ENCODE measurements around the gene LRRC3B. TPM values are rescaled to one million over a fixed set of nuclear protein-coding genes. Genes with fewer than 3 reads are reported as not detected.

Gene LRRC3B
- total RNA-seq, 1 experiment from 2014 or later = not detected

DNA sequence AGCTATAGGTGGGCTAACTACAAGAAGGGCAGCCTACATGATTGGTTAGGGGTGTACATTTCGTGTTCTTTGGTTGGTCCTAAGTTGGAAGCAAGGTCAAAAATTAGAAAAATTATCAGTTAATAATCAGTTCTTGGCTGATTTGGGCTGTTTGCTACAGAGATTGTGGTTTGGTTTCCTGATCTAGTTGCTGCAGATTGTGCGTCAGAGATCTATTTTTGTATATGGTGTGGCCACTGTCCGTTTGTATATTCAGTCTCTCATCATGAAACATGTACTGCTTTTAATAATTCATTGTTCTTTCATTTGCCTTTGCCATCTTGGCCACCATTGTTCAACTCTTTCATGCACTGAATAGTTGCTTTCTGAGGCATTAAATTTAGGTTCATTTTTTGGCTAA, 80.9 kb downstream of the LRRC3B start:
- Histone ChIP-seq H3K9me3 (replicated peaks) (0 out of 2 replicates have a peak, but pooled peaks cover 3% of the 10 kb centered on the region), H3K4me1 (replicated peaks) (no peaks in the 10 kb centered on the region), H3K36me3 (no peaks in the 10 kb centered on the region), H3K4me3 (no peak overlapping the region), H3K27ac (no peak overlapping the region), H3K27me3 (replicated peaks) (no peaks in the 10 kb centered on the region)
- DNase-seq (ENCODE audit: low read depth in 1 of 2, low spot score in 2 of 2) = no peak

DNA sequence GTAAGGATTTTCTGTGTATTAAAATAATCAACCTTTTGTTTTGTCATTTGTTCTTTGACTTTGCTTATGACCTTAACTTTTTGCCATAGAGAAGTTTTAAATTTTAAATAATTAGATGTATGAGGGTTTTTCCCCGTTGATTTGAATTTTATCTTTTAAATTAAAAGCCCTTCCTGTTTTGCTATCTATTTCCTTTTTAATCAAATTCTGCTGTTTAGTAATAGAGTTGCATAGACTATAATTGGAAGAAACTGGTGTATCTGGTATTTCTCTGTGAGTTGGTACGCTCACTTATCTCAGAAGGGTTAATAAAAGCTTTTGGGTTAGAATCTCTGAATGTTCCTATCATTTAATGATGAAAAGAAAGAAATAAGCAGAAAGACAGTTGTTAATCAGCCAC, 82.2 kb downstream of the LRRC3B start:
- DNase-seq (ENCODE audit: low read depth in 1 of 2, low spot score in 2 of 2) = no peak
- no peaks in the 10 kb centered on the region for H3K36me3 ChIP-seq
- 0 out of 2 replicates have a peak, but pooled peaks cover 3% of the 10 kb centered on the region for H3K9me3 ChIP-seq (replicated peaks)
- no peak overlapping the region for H3K27ac ChIP-seq
- H3K27me3 ChIP-seq (replicated peaks) = no peaks in the 10 kb centered on the region
- H3K4me3 ChIP-seq = no peak overlapping the region
- H3K4me1 ChIP-seq (replicated peaks) = no peaks in the 10 kb centered on the region

DNA sequence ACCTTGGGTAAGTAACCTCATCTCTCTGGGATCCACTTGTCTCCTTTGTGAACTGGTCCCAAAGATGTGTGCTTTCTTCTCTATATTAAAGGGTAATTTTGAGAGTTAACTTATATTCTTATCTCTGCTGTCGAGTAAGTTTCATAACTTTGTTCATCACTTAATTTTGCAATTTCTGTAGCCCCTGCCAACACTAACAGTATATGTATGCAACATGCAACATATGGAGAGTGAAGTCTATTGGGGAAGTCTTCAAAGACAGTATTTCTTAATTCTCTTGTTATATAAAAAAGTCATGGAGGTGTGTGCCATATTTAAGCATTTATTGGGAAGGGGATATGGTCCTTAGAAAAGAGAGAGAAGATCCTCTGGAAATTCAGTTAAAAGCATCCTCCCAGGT, 85.9 kb downstream of the LRRC3B start:
- no peak for DNase-seq (ENCODE audit: low read depth in 1 of 2, low spot score in 2 of 2)
- H3K9me3 ChIP-seq (replicated peaks) = 0 out of 2 replicates have a peak, but pooled peaks cover 3% of the 10 kb centered on the region
- H3K27me3 ChIP-seq (replicated peaks) = no peaks in the 10 kb centered on the region
- H3K27ac ChIP-seq = no peak overlapping the region
- H3K36me3 ChIP-seq = no peaks in the 10 kb centered on the region
- no peaks in the 10 kb centered on the region for H3K4me1 ChIP-seq (replicated peaks)
- H3K4me3 ChIP-seq = no peak overlapping the region

DNA sequence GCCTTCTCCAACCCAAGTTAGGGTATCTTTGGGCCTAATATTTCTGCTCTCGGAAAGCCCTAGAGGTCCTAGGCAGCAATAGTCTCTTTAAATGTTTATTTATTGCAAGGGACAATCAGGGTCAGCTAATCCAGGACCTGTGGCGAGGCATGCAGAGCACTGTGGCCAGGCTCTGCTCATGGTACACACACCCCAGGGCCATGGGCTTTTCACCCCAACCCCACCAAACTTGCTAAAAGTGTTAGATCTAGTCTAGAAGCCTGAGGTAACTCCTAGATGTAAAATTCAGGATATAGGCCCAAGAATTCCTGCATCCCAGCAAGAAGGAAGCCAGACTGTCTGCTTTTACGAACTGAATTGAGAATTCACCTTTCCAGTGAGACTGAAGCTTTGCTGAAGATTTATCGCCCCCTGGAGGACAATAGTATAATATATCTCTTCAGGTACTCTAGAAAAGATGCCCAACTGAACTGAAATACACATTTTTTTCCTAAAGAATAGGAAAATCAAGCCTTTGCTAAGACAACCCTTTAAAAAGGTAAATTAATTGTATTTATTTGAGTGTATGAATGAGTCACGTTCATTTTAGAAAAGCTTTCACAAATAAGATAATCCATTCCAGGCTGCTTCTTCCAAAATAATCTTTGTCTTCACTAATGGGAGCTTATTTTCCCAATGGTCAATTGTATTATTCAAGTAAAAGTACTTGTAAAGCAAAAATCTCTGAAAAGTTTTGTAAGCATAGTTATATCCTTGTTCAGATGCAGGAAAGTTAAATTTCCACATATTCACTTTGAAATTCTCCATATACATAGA, 89.8 kb downstream of the LRRC3B start:
- Histone ChIP-seq H3K27ac (no peak overlapping the region), H3K4me3 (no peak overlapping the region), H3K36me3 (no peaks in the 10 kb centered on the region), H3K9me3 (replicated peaks) (0 out of 2 replicates have a peak, but pooled peaks cover 3% of the 10 kb centered on the region), H3K4me1 (replicated peaks) (no peaks in the 10 kb centered on the region), H3K27me3 (replicated peaks) (no peaks in the 10 kb centered on the region)
- DNase-seq (ENCODE audit: low read depth in 1 of 2, low spot score in 2 of 2) = peak in 1 of 2 experiments; percentile 0

DNA sequence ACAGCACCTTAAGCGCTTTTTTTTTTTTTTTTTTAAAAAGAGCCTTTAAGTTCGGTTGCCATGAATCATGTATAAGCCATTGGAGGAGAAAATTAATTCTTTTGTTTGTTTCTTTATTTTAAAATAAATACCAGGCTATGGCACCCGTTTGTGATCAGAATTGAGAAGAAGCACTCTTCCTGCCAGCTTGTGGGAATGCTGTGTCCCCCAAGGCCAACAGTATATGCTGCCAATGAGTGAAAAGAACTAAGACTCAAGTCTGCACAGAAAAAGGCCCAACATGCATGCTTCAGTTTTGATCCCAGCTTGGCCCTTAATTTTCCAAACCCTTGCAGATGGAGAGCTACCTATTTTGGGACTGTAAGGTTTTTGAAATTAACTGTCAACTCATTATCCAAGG, 90.5 kb downstream of the LRRC3B start:
- no peaks in the 10 kb centered on the region for H3K9me3 ChIP-seq (replicated peaks)
- H3K27me3 ChIP-seq (replicated peaks) = no peaks in the 10 kb centered on the region
- no peak overlapping the region for H3K27ac ChIP-seq
- DNase-seq (ENCODE audit: low read depth in 1 of 2, low spot score in 2 of 2) = no peak
- H3K36me3 ChIP-seq = no peaks in the 10 kb centered on the region
- no peaks in the 10 kb centered on the region for H3K4me1 ChIP-seq (replicated peaks)
- H3K4me3 ChIP-seq = no peak overlapping the region

DNA sequence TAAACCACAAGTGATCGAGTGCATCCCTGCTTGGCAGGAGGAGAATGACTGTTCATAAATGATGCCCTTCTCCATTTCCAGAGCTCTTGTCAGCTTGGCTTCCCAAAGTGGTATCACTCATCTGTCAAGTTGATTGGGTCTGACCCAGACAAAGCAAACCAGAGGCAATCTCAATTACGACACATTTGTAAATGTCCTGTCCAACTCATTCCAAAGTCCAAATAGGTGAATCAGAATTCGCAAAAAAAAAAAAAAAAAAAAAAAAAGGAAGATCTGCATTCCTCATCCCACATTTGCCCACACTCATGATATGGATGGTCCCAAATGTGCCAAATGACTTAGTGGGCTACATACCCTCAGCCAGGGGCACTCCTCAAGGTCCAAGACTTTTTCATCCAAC, 91.9 kb downstream of the LRRC3B start:
- no peaks in the 10 kb centered on the region for H3K27me3 ChIP-seq (replicated peaks)
- H3K9me3 ChIP-seq (replicated peaks) = no peaks in the 10 kb centered on the region
- H3K4me3 ChIP-seq = no peak overlapping the region
- DNase-seq (ENCODE audit: low read depth in 1 of 2, low spot score in 2 of 2) = no peak
- no peaks in the 10 kb centered on the region for H3K36me3 ChIP-seq
- H3K27ac ChIP-seq = no peak overlapping the region
- no peaks in the 10 kb centered on the region for H3K4me1 ChIP-seq (replicated peaks)

DNA sequence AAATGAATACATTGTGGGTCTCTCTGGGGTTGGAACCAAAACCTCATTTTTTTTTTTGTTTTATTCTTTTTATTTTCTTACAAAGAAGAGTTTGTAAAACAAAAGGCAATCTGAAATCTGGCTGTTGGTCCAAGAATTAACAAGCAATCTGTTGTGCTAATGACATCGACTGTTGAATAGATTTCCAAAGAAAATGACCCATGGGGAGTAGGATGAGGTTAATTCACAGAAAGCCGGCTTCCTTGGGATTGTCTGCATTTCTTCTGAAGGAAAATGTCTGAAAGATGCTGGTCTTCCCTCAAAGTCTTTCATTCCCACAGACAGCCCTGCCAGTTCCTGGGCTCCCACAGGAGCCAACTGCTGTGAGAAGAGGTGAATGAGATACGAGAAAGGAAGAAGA, 92.9 kb downstream of the LRRC3B start:
- Histone ChIP-seq H3K36me3 (no peaks in the 10 kb centered on the region), H3K9me3 (replicated peaks) (no peaks in the 10 kb centered on the region), H3K4me1 (replicated peaks) (no peaks in the 10 kb centered on the region), H3K27ac (no peak overlapping the region), H3K4me3 (no peak overlapping the region), H3K27me3 (replicated peaks) (no peaks in the 10 kb centered on the region)
- no peak for DNase-seq (ENCODE audit: low read depth in 1 of 2, low spot score in 2 of 2)

DNA sequence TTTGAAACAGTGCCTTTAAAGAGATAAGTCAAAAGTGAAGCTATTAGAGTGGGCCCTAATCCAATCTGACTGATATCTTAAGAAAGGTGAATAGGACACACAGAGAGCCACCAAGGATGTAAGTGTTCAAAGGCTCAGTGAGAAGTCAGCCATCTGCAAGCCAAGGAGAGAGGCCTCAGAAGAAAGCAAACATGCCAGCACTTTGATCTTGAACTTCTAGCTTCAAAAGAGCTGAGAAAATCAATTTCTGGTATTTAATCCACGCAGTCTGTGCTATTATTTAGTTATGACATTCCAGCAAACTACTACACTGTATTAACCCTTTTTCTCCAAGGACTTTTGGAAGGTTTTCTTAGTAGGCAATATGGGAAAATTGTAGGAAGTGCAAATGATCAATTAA, 95.7 kb downstream of the LRRC3B start:
- Histone ChIP-seq H3K4me3 (no peak overlapping the region), H3K27me3 (replicated peaks) (no peaks in the 10 kb centered on the region), H3K4me1 (replicated peaks) (no peaks in the 10 kb centered on the region), H3K36me3 (no peaks in the 10 kb centered on the region), H3K27ac (no peak overlapping the region), H3K9me3 (replicated peaks) (no peaks in the 10 kb centered on the region)
- no peak for DNase-seq (ENCODE audit: low read depth in 1 of 2, low spot score in 2 of 2)

DNA sequence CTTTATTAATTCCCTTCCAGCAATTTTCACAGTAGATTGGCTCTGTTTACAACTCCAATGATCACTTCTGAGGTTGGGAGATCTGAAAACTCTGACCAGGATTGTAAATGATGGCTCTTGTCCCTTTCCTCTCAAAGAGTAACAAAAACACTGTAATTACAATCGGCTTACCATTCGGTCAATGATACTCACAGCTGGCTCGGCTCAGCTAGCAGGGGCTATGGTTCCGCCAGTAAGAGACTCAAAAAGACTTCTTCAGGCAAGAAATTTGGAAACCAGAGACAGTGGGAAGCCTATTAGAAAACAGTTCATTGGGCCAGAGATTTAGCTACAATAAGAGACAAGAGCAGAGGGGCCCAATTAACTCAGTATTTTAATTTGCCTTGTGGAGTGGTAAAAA, 96.6 kb downstream of the LRRC3B start:
- no peaks in the 10 kb centered on the region for H3K9me3 ChIP-seq (replicated peaks)
- H3K27ac ChIP-seq = no peak overlapping the region
- no peaks in the 10 kb centered on the region for H3K36me3 ChIP-seq
- no peaks in the 10 kb centered on the region for H3K27me3 ChIP-seq (replicated peaks)
- DNase-seq (ENCODE audit: low read depth in 1 of 2, low spot score in 2 of 2) = no peak
- no peak overlapping the region for H3K4me3 ChIP-seq
- H3K4me1 ChIP-seq (replicated peaks) = no peaks in the 10 kb centered on the region

DNA sequence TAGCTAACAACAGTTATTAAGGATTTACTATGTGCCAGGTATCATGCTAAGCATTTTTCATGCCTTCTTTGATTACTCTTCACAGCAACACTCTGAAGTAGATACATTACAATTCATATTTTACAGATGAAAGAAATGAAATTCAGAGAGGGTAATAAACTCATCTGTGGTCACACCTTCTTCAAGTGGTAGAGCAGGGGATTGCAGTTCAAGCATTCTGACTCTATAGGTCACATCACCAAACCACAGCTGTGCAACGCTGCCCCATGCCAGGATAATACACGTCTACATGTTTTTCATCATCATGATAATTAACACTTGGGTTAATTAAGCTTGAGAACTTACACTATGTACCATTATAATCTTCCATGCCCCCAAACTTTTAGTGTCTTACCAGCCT, 98.5 kb downstream of the LRRC3B start:
- Histone ChIP-seq H3K27me3 (replicated peaks) (no peaks in the 10 kb centered on the region), H3K4me1 (replicated peaks) (no peaks in the 10 kb centered on the region), H3K36me3 (no peaks in the 10 kb centered on the region), H3K27ac (no peak overlapping the region), H3K9me3 (replicated peaks) (no peaks in the 10 kb centered on the region), H3K4me3 (no peak overlapping the region)
- DNase-seq (ENCODE audit: low read depth in 1 of 2, low spot score in 2 of 2) = no peak

DNA sequence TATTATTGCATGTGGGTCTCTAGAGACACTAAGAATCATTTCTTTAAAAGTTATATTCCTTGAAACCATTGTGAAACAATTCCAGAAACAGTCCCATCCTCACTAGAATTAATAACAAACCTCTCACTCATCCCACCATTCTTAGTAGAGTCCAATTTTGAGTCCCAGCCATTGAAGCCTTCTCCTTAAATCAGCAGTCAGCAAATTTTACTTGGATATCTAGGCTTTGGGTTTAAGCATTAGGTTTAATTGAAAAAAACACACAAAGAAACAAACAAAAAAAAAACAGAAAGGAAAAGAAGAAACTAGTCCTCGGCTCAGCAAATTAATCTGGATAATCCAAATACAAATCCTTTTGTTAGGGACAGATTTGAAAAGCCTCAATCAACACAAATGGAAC, 109.3 kb downstream of the LRRC3B start:
- Histone ChIP-seq H3K27ac (no peak overlapping the region), H3K9me3 (replicated peaks) (peaks cover 2% of the 10 kb centered on the region; the same call in 1 of the 2 replicates), H3K27me3 (replicated peaks) (no peaks in the 10 kb centered on the region), H3K4me3 (no peak overlapping the region), H3K4me1 (replicated peaks) (no peaks in the 10 kb centered on the region), H3K36me3 (no peaks in the 10 kb centered on the region)
- DNase-seq (ENCODE audit: low read depth in 1 of 2, low spot score in 2 of 2) = no peak

DNA sequence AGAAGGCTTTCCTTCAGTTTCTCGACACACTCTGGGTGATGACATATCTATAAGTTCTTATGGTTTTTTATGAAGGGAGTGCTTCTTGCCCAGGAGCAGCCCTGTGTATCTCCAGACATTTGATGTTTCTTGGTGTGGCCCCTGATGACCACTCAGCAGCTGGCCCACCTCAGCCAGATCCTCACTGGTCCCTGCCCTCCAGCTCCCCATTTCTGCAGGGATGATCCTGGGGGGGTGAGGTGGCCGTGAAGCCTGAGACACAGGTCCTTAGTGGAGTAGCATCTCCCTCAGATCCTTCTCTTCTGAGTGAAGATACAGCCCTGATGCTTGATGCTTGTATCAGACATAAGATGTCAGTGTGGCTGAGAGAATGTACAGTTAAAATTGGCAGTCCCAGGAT, 127.7 kb downstream of the LRRC3B start:
- no peaks in the 10 kb centered on the region for H3K9me3 ChIP-seq (replicated peaks)
- H3K36me3 ChIP-seq = no peaks in the 10 kb centered on the region
- no peak overlapping the region for H3K27ac ChIP-seq
- no peaks in the 10 kb centered on the region for H3K27me3 ChIP-seq (replicated peaks)
- no peaks in the 10 kb centered on the region for H3K4me1 ChIP-seq (replicated peaks)
- no peak for DNase-seq (ENCODE audit: low read depth in 1 of 2, low spot score in 2 of 2)
- H3K4me3 ChIP-seq = no peak overlapping the region

DNA sequence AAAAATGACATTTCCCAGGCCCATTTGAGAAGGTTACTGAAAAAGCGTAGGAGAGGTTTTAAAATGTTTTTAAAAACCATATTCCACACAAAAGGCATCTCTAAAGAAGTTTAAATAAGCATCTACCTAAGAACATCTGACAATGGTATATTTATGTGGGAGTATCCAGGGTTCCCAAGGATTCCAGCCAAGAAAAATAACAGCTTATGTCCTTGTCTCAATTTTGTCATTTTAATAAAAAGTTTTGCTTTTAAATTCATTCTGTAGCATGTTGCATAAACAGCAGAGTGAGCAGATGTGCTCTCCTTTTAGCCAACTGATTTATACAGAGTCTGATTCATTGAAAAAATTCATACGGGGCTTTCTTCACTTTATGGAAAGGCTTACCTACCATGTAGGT, 129.9 kb downstream of the LRRC3B start:
- Histone ChIP-seq H3K27ac (no peak overlapping the region), H3K36me3 (no peaks in the 10 kb centered on the region), H3K4me1 (replicated peaks) (no peaks in the 10 kb centered on the region), H3K9me3 (replicated peaks) (no peaks in the 10 kb centered on the region), H3K4me3 (no peak overlapping the region), H3K27me3 (replicated peaks) (no peaks in the 10 kb centered on the region)
- no peak for DNase-seq (ENCODE audit: low read depth in 1 of 2, low spot score in 2 of 2)

DNA sequence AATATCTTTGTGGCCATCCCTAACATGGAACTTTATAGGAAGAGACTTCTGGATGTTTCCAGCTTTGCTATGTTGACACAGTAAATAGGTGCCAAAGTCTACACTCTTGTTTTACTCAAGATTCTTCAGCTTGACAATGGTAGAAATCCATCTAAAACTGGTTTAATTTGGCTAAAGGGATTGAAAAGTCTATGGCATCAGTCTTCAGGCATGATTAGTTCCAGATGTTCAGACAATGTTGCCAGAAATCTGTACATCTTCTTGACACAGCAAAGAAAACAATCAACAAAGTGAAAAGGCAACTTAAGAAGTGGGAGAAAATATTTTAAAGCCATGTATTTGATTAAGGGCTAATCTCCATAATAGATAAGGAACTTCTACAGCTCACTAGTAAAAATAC, 130.5 kb downstream of the LRRC3B start:
- Histone ChIP-seq H3K4me1 (replicated peaks) (no peaks in the 10 kb centered on the region), H3K36me3 (no peaks in the 10 kb centered on the region), H3K27me3 (replicated peaks) (no peaks in the 10 kb centered on the region), H3K4me3 (no peak overlapping the region), H3K9me3 (replicated peaks) (no peaks in the 10 kb centered on the region), H3K27ac (no peak overlapping the region)
- no peak for DNase-seq (ENCODE audit: low read depth in 1 of 2, low spot score in 2 of 2)

DNA sequence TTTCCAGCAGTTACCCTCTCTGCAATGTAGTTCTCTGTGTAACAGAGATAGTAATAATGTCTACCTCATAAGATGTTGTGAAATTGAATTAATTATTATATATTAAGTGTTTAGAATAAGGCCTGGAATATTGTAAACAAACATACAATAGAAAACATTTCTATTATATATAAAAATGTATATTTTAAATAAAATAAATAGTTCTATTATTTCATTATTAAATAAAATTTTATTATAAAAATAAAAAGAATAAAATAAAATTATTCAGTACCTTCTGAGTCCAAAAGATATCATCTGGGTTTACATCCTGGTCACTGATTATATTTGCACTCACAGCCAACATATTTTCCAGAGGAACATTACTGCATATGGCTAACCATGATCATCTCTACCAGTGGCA, 135.4 kb downstream of the LRRC3B start:
- no peak overlapping the region for H3K27ac ChIP-seq
- H3K27me3 ChIP-seq (replicated peaks) = no peaks in the 10 kb centered on the region
- DNase-seq (ENCODE audit: low read depth in 1 of 2, low spot score in 2 of 2) = no peak
- H3K9me3 ChIP-seq (replicated peaks) = no peaks in the 10 kb centered on the region
- H3K4me3 ChIP-seq = no peak overlapping the region
- H3K4me1 ChIP-seq (replicated peaks) = no peaks in the 10 kb centered on the region
- H3K36me3 ChIP-seq = no peaks in the 10 kb centered on the region

All from SJSA1 (cell line).